ENCODE results near the gene LCE7A.

Gene LCE7A

GRCh38 chr1:152886758-152887409 is 27.1 kb downstream of the LCE7A start:
- no peak for TF ChIP-seq GATA2 (IDR thresholded peaks at IDR 0.05; ENCODE audit: low read depth, low read length)
- TF ChIP-seq GATA3 (IDR thresholded peaks at IDR 0.05; ENCODE audit: low read depth, low read length), result no peak

DNA sequence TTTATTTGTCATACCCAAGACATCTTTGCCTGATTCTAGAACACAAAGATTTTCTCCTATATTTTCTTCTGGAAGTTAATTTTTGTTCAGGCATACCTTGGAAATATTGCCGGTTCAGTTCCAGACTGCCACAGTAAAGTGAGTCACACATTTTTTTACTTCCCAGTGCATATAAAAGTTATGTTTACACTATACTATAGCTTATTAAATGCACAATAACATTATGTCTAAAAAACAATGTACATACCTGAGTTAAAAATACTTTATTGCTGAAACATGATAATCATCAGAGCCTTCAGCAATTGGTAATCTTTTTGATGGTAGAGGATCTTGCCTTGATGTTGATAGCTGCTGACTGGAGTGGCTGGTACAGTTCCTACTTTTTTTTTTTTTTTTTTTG is 28.3 kb downstream of the LCE7A start:
- TF ChIP-seq GATA2 (IDR thresholded peaks at IDR 0.05; ENCODE audit: low read depth, low read length) (no peak), GATA3 (IDR thresholded peaks at IDR 0.05; ENCODE audit: low read depth, low read length) (no peak)

DNA sequence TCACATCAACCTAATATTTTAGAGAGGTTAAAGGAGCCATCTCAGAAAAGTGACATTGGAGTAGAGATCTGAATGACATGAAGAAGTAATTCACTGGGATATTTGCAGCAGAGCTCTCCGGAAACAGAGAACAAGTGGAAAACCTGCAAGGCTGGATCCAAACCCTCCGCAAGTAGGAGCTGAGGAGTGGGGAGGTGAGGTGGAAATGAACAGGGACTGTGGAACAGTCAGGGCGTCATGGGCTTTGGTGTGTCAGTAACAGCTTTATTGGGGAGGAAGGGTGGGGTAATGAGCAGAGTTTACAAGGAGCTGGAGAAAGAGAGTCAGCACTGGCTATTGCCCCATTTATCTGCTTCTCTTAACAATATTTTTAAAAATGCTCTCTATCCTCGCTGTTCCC is 39.2 kb downstream of the LCE7A start:
- no peak for TF ChIP-seq GATA2 (IDR thresholded peaks at IDR 0.05; ENCODE audit: low read depth, low read length)
- no peak for TF ChIP-seq GATA3 (IDR thresholded peaks at IDR 0.05; ENCODE audit: low read depth, low read length)

DNA sequence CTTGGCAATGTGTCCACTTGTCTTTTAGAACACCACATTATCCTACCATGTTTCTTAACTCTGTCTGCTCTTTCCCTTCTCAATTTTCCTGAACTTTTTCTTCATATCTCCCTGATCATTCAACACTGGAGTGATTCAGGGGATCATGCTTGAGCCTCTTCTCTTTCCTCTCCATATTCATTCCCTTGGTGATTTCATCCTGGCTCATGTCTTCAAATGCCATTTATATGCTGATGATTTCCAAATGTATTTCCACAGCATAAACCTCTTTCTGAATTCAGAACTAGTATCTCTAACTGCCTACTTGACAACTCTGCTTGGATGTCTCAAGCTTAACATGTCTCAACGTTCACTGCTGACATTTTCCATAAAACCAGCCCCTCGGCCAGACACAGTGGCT is 40.1 kb downstream of the LCE7A start:
- TF ChIP-seq GATA3 (IDR thresholded peaks at IDR 0.05; ENCODE audit: low read depth, low read length) (no peak), GATA2 (IDR thresholded peaks at IDR 0.05; ENCODE audit: low read depth, low read length) (no peak)

GRCh38 chr1:152901631-152902030 is 41.8 kb downstream of the LCE7A start:
- TF ChIP-seq GATA3 (IDR thresholded peaks at IDR 0.05; ENCODE audit: low read depth, low read length) (no peak), GATA2 (IDR thresholded peaks at IDR 0.05; ENCODE audit: low read depth, low read length) (no peak)

DNA sequence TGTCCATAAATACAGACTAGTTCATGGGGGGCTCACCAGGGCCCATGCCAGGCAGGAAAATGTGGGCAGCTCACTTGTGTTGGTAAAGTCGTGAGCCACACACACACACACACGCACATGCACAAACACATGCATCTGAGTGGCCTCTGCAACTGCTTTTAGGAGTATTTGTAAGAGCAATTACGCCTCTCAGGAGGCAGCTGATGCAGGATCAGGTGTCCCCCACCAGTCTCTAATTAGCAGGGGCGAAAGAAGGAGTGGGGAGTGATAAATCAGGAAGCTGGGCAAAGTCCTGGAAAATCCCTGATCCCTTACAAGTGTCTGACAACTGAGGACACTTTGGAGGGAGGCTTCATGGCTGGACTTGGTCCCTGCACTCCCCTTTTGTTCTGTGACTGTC is 42.8 kb downstream of the LCE7A start:
- TF ChIP-seq GATA2 (IDR thresholded peaks at IDR 0.05; ENCODE audit: low read depth, low read length) (no peak), GATA3 (IDR thresholded peaks at IDR 0.05; ENCODE audit: low read depth, low read length) (no peak)

DNA sequence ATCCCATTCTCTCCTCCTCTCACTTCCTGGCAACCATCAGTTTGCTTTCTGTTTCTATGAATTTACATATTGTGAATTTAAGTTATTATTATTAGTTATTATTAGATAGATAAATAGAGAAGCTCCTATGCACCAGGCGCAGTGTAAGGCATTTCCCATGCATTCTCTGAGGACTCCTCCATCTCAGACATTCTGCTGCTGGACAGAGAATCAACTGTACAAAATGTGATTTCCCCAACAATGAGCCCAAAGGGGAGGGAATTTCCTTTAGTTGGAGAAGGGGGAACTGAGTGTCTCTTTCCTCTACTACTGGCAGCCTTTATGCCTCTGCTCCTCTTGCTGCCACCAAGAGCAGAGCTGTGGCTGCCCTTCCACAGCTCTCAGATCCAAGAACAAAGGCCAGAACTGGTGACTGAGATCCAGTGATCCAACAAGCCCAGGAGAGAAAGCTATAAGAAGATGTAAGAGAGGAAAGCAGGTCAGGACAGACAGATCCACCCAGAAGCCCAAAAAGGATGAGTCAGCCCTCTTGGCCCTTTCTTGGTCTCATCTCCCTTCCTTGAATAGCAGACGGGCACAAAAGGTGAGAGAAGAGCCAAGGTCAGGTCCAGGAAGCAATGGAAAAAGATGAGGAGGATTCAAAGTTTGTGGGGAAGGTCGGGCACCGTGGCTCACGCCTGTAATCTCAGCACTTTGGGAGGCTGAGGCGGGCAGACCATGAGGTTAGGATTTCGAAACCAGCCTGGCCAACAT is 45.1 kb downstream of the LCE7A start:
- TF ChIP-seq GATA3 (IDR thresholded peaks at IDR 0.05; ENCODE audit: low read depth, low read length) (no peak), GATA2 (IDR thresholded peaks at IDR 0.05; ENCODE audit: low read depth, low read length) (no peak)

DNA sequence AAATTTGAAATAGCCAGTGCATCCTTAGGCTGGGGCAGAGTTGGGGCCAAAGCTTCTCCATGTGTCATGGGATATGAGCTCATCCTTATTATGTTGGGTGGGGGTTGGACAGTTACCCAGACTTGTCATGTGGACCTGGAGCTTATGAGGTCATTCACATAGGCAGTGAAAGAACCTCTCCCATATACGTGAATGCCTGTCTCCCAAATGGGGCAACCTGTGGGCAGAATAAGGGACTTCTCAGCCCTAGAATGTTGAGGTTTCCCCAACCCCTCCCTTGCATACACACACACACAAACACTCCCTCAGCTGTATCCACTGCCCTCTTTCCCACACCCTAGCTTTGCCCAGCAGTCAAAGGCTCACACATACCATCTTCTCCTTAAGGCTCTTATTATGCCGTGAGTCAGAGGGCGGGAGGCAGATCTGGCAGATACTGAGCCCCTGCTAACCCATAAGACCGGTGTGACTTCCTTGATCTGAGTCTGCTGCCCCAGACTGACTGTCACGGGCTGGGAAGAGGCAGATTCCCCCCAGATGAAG is 46.3 kb downstream of the LCE7A start:
- TF ChIP-seq GATA2 (IDR thresholded peaks at IDR 0.05; ENCODE audit: low read depth, low read length) (no peak), GATA3 (IDR thresholded peaks at IDR 0.05; ENCODE audit: low read depth, low read length) (no peak)

- TF ChIP-seq GATA2 (IDR thresholded peaks at IDR 0.05; ENCODE audit: low read depth, low read length), result no peak
- no peak for TF ChIP-seq GATA3 (IDR thresholded peaks at IDR 0.05; ENCODE audit: low read depth, low read length)
Observed at GRCh38 chr1:152907686-152908601, 48.1 kb downstream of the LCE7A start, which contains the start of gene IVL. TSS of gene IVL (plus strand) at chr1:152908546. CDS start at chr1:152909798, 1,252 bp downstream.

DNA sequence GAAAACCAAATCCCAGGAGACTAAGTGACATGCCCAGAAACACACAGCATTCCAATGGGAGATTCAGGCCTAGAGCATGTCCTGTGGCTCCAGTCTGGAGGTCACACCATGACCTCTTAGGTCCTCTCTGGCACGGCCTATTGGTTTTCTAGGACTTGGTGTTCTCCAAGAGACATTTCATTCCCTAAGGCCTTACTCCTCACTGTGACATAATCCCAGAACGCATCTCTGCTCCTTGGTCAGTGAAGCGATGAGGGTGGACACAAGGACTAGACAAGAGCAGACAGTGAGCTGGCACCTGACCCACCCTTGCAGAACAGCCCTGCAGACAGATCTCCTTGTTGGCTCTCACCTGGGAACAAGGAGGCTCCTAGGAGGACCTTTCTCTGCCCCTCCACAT is 49.4 kb downstream of the LCE7A start:
- no peak for TF ChIP-seq GATA2 (IDR thresholded peaks at IDR 0.05; ENCODE audit: low read depth, low read length)
- no peak for TF ChIP-seq GATA3 (IDR thresholded peaks at IDR 0.05; ENCODE audit: low read depth, low read length)
